ENCODE measurements around the gene CRAMP1.

- TF ChIP-seq POLR2A (IDR thresholded peaks at IDR 0.05; ENCODE audit: low read length) (no peak), GATA1 (IDR thresholded peaks at IDR 0.05; ENCODE audit: low read depth, low read length) (no peak)
Measured at GRCh38 chr16:1606774-1607173, 5.4 kb upstream of the CRAMP1 start.
